IPS-NIHi7 (cell line): ENCODE measurements around the gene GPR152.
A peak's percentile ranks its signal among the peaks of the same experiment; 100 is the strongest.
"Not testable (repeated sequence)": the region's sequence is repeated elsewhere in the genome, so short reads cannot be mapped to it uniquely, and the experiment has no call there.

Source experiments
- DNase-seq: peaks from one replicate; pipeline ENCODE4 v3.0.0; 2012; ENCODE audit warnings: mixed read lengths; ENCODE audit errors: extremely low spot score

GPR152 gene

GRCh38 chr11:67489203-67489884, 36.8 kb upstream of the GPR152 start:
- no peak for DNase-seq

- no peak for DNase-seq
These were observed 34.1 kb upstream of the GPR152 start for GRCh38 chr11:67486481-67487195.

GRCh38 chr11:67485873-67486361, 33.4 kb upstream of the GPR152 start:
- DNase-seq = peak; percentile 58

GRCh38 chr11:67484847-67485311, 32.4 kb upstream of the GPR152 start:
- DNase-seq = no peak

- DNase-seq = no peak
These were observed 31.5 kb upstream of the GPR152 start for GRCh38 chr11:67483831-67484665.

- DNase-seq = peak; percentile 99
These were observed 30.6 kb upstream of the GPR152 start, which contains the start of gene AIP for GRCh38 chr11:67482827-67483798. AIP (plus strand) TSS chr11:67483026; CDS start chr11:67483159, 133 bp downstream.

GRCh38 chr11:67482275-67482826, 29.8 kb upstream of the GPR152 start:
- no peak for DNase-seq

GRCh38 chr11:67477344-67478050, 25.0 kb upstream of the GPR152 start:
- not testable (repeated sequence) for DNase-seq

- DNase-seq = not testable (repeated sequence)
These were observed 24.2 kb upstream of the GPR152 start for GRCh38 chr11:67476692-67477091.

- no peak for DNase-seq
These were observed 20.4 kb upstream of the GPR152 start for GRCh38 chr11:67472882-67473281.

- DNase-seq = no peak
These were observed 17.9 kb upstream of the GPR152 start for GRCh38 chr11:67470337-67471002.

- DNase-seq = no peak
These were observed 16.9 kb upstream of the GPR152 start for GRCh38 chr11:67469508-67469811.

- peak; percentile 96 for DNase-seq
These were observed 16.4 kb upstream of the GPR152 start, which contains the start of gene TMEM134 for GRCh38 chr11:67468759-67469507. TMEM134 (minus strand) TSS chr11:67469251; CDS start chr11:67469192, 59 bp downstream.

GRCh38 chr11:67468456-67468758, 15.9 kb upstream of the GPR152 start:
- DNase-seq = no peak

- DNase-seq = no peak
These were observed 15.5 kb upstream of the GPR152 start for GRCh38 chr11:67468056-67468455.

- DNase-seq = no peak
These were observed 14.6 kb upstream of the GPR152 start for GRCh38 chr11:67466962-67467771.

GRCh38 chr11:67466367-67466766, 13.8 kb upstream of the GPR152 start:
- no peak for DNase-seq

- not testable (repeated sequence) for DNase-seq
These were observed 13.0 kb upstream of the GPR152 start for GRCh38 chr11:67465530-67465929.
